GM12878 (cell line): ENCODE results near the gene NELL1. TPM values are rescaled to one million over a fixed set of nuclear protein-coding genes. Genes with fewer than 3 reads are reported as not detected.

Experiments
- ATAC-seq: fragments of 200-7000 bp; cut with Tn5 transposase; 3 replicates; pipeline ENCODE4 v1.9.1; 2020; ENCODE audit warnings: mild to moderate bottlenecking, moderate library complexity
- BruUV-seq: library from RNA; stranded (reverse); fragments of 400-500 nt; replicated peaks from 2 replicates; lab custom pipeline; 2021; lab: Mats Ljungman, UMichigan
- CTCF ChIA-PET: fragments of 300-600 bp; sonication (Branson Sonifier 250); formaldehyde crosslinking; extraction: SDS; loops from one replicate; lab custom pipeline; 2021; ENCODE audit warnings: inconsistent platforms; lab: Yijun Ruan, JAX
- POLR2A ChIA-PET: fragments of 350-600 bp; formaldehyde crosslinking; extraction: SDS; loops from one replicate; lab custom pipeline; 2021; ENCODE audit warnings: inconsistent platforms; lab: Charles Lee
- RAD21 ChIA-PET: fragments of 300-600 bp; sonication (Branson Sonifier 250); formaldehyde crosslinking; loops from one replicate; lab custom pipeline; 2023; ENCODE audit warnings: antibody characterized with exemption; ENCODE audit not compliant: unreplicated experiment; lab: Charles Lee
- SMC1A ChIA-PET: fragments of 300-600 bp; sonication (Branson Sonifier 250); formaldehyde crosslinking; loops from one replicate; lab custom pipeline; 2023; ENCODE audit not compliant: unreplicated experiment, uncharacterized antibody; lab: Charles Lee
- DNase-seq: peaks from one replicate; pipeline ENCODE4 v3.0.0-alpha.2; 2011; ENCODE audit warnings: low read depth, low spot score
- FAIRE-seq: peaks from 3 replicates; lab custom pipeline; 2011; peaks lifted over from hg19 to GRCh38; lab: Jason Lieb, UNC
- H2AFZ ChIP-seq: 2 replicates; pipeline ENCODE4 v1.6.0; 2011; ENCODE audit warnings: low read depth, low read length, control low read depth; ENCODE audit not compliant: control insufficient read depth
- H3K27ac ChIP-seq: 2 replicates; pipeline ENCODE4 v1.5.1; 2011; ENCODE audit warnings: control low read depth; ENCODE audit not compliant: control insufficient read depth, insufficient read depth
- H3K27me3 ChIP-seq, 2 experiments: replicated peaks in 1 of 2; 2 replicates each; pipeline versions ENCODE4 v1.6.0 to v1.6.1; 2011; ENCODE audit warnings: low read length in 1 of 2; ENCODE audit not compliant: control insufficient read depth in 2 of 2, insufficient read depth in 2 of 2
- H3K36me3 ChIP-seq, 2 experiments: 2 replicates each; pipeline ENCODE4 v1.5.1; 2011; ENCODE audit warnings: low read length in 1 of 2; ENCODE audit not compliant: control insufficient read depth in 2 of 2, insufficient read depth in 2 of 2
- H3K4me1 ChIP-seq: 2 replicates; pipeline ENCODE4 v1.6.1; 2011; ENCODE audit warnings: mild to moderate bottlenecking, low read length, moderate library complexity, mixed read lengths; ENCODE audit not compliant: control insufficient read depth, insufficient read depth
- H3K4me2 ChIP-seq: 2 replicates; pipeline ENCODE4 v1.6.0; 2011; ENCODE audit warnings: control low read depth; ENCODE audit not compliant: control insufficient read depth, insufficient read depth
- H3K4me3 ChIP-seq: fragments of 200-600 bp; sonication (generic); 2 replicates; pipeline ENCODE4 v1.5.1; 2016
- H3K79me2 ChIP-seq: 2 replicates; pipeline ENCODE4 v1.6.0; 2011; ENCODE audit warnings: low read length; ENCODE audit not compliant: control insufficient read depth, insufficient read depth
- H3K9ac ChIP-seq: 2 replicates; pipeline ENCODE4 v1.8.0; 2011; ENCODE audit warnings: low read length, control low read depth, mixed read lengths; ENCODE audit not compliant: control insufficient read depth, insufficient read depth
- H3K9me3 ChIP-seq: replicated peaks from 3 replicates; pipeline ENCODE4 v1.5.1; 2011; ENCODE audit warnings: mild to moderate bottlenecking, low read length; ENCODE audit not compliant: control insufficient read depth, insufficient read depth
- H4K20me1 ChIP-seq: 2 replicates; pipeline ENCODE4 v1.6.0; 2011; ENCODE audit not compliant: control insufficient read depth, insufficient read depth
- BMI1 ChIP-seq: fragments of 450-650 bp; IDR thresholded peaks from 2 replicates; pipeline ENCODE4 v1.6.1; 2016; ENCODE audit warnings: mild to moderate bottlenecking, moderate library complexity, borderline replicate concordance
- FOXM1 ChIP-seq: IDR thresholded peaks from 2 replicates; pipeline ENCODE4 v1.6.1; 2012; ENCODE audit warnings: low read depth, mild to moderate bottlenecking, inconsistent platforms, low read length, moderate library complexity
- JUNB ChIP-seq: IDR thresholded peaks from 2 replicates; pipeline ENCODE4 v1.6.1; 2016; ENCODE audit warnings: antibody characterized with exemption, mild to moderate bottlenecking
- MYB ChIP-seq: fragments of 150-350 bp; IDR thresholded peaks from 2 replicates; pipeline ENCODE4 v1.6.1; 2014; ENCODE audit warnings: mild to moderate bottlenecking, low read depth, low read length, borderline replicate concordance
- NFYA ChIP-seq: IDR thresholded peaks from 2 replicates; pipeline ENCODE4 v1.6.1; 2011; ENCODE audit warnings: low read depth, mild to moderate bottlenecking, low read length, improper control_type of control experiment, borderline replicate concordance
- NRF1 ChIP-seq: conservative IDR thresholded peaks from 2 replicates; pipeline ENCODE4 v1.6.1; 2011; ENCODE audit warnings: mild to moderate bottlenecking, low read depth, low read length, improper control_type of control experiment
- POLR2A ChIP-seq: IDR thresholded peaks from 2 replicates; pipeline ENCODE4 v1.6.1; 2011; ENCODE audit warnings: low read depth, mild to moderate bottlenecking, low read length
- RB1 ChIP-seq: fragments of 450-650 bp; formaldehyde crosslinking; IDR thresholded peaks from 2 replicates; pipeline ENCODE4 v1.6.1; 2017; ENCODE audit warnings: mild to moderate bottlenecking, borderline replicate concordance
- SIX5 ChIP-seq: IDR thresholded peaks from 2 replicates; pipeline ENCODE4 v1.6.1; 2011; ENCODE audit warnings: mild to moderate bottlenecking, low read depth, low read length, moderate library complexity; ENCODE audit not compliant: severe bottlenecking
- TCF7 ChIP-seq: IDR thresholded peaks from 2 replicates; pipeline ENCODE4 v1.6.1; 2014; ENCODE audit warnings: antibody characterized with exemption, borderline replicate concordance
- ZBED1 ChIP-seq: IDR thresholded peaks from 2 replicates; pipeline ENCODE4 v1.6.1; 2016; ENCODE audit warnings: borderline replicate concordance
- ZNF207 ChIP-seq: fragments of 450-650 bp; IDR thresholded peaks from 2 replicates; pipeline ENCODE4 v1.6.1; 2014; ENCODE audit warnings: antibody characterized with exemption, mild to moderate bottlenecking, borderline replicate concordance
- WGBS: methylation state at CpG from one replicate; pipeline ENCODE4 v1.1.6; 2016; ENCODE audit warnings: low lambda C conversion rate; ENCODE audit not compliant: insufficient replicate concordance, insufficient coverage; ENCODE audit errors: missing lambda C conversion rate; 5-methylcytosine and 5-hydroxymethylcytosine counted together
- in situ Hi-C: fragments of 300-500 bp; cut with MboI; formaldehyde crosslinking; loops from 9 replicates; pipeline ENCODE4 v1.14.3; 2018; ENCODE audit warnings: mixed read lengths
- intact Hi-C: fragments of 100-400 bp; cut with micrococcal nuclease; formaldehyde crosslinking; loops from one replicate; pipeline ENCODE4 v1.14.2; 2022; ENCODE audit not compliant: unreplicated experiment
- polyA plus RNA-seq, 11 experiments: library from polyadenylated mRNA; depleted of rRNA in 4 of 11; unstranded in 6 of 11; stranded (reverse) in 5 of 11; fragments of >200 nt; fragmentation: Nextera tagmentation in 4 of 11; fragmentation: Illumina TruSeq in 1 of 11; extraction: Ambion mirVana in 4 of 11; extraction: Trizol in 1 of 11; gene quantifications; 1 replicate in 1 of 11; 2 replicates in 10 of 11; pipeline versions ENCODE4 v1.2.1 to v1.2.3, GENCODE V29; 2011 to 2016; ENCODE audit warnings: inconsistent platforms in 2 of 11, missing spikeins in 2 of 11, low read depth in 1 of 11
- total RNA-seq, 4 experiments: library from RNA; depleted of rRNA in 3 of 4; stranded (reverse); fragments of >200 nt in 3 of 4; fragmentation: Illumina TruSeq in 1 of 4; extraction: Trizol in 1 of 4; gene quantifications; 2 replicates each; pipeline versions ENCODE4 v1.2.1 to v1.2.3, GENCODE V29; 2013 to 2021
- TF ChIP-seq, protein P1 (sequence below): fragments of 450-650 bp; IDR thresholded peaks from 2 replicates; pipeline ENCODE4 v1.6.1; 2017; ENCODE audit warnings: mild to moderate bottlenecking, low read depth, inconsistent platforms; ENCODE audit not compliant: poor library complexity, severe bottlenecking
- TF ChIP-seq, protein P2 (sequence below): IDR thresholded peaks from 2 replicates; pipeline ENCODE4 v1.6.1; 2012; ENCODE audit warnings: mild to moderate bottlenecking, low read depth, low read length

The NELL1 gene
- total and polyA plus RNA-seq, 10 of the 15 experiments (the other 5 are each of a cell fraction or from before 2014, with no cell fraction given) = 0.02 to 0.12 TPM; not detected in 8

DNA sequence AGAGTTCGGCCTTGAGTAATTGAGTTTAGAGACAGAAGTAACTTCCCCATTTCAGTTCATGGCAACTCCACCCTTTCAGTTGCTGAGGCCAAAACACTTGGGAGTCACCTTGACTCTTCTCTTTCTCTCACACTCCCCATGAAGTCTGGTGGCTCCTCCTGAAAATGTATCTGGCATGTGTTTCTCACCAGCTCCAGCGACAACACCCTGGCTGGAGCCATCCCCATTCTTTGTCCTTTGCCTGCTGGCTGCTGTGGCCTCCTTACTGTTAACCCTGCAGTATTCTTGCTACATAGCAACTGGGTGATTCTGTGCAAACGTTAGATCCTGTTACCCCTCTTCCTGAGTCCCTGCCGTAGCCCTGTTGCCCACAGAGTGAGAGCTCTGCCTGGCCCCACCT, 46.1 kb upstream of the NELL1 start:
- Histone ChIP-seq H3K4me1 (no peaks in the 10 kb centered on the region), H3K27me3 (peaks cover 0 to 8% of the 10 kb centered on the region in 2 experiments; a peak in 2 of 4 replicates), H2AFZ (no peak overlapping the region), H3K9me3 (no peaks in the 10 kb centered on the region), H3K27ac (no peak overlapping the region), H3K4me3 (no peak overlapping the region), H3K4me2 (no peak overlapping the region), H3K36me3 (no peaks in the 10 kb centered on the region), H3K9ac (no peak overlapping the region), H3K79me2 (no peaks in the 10 kb centered on the region), H4K20me1 (no peaks in the 10 kb centered on the region)
- in situ Hi-C loops (no loop called here), intact Hi-C loops (no loop called here)
- TF ChIP-seq POLR2A = no peak
- TF ChIP-seq RB1 = no peak
- TF ChIP-seq SIX5 = no peak
- TF ChIP-seq NFYA = no peak
- TF ChIP-seq, protein P1, sequence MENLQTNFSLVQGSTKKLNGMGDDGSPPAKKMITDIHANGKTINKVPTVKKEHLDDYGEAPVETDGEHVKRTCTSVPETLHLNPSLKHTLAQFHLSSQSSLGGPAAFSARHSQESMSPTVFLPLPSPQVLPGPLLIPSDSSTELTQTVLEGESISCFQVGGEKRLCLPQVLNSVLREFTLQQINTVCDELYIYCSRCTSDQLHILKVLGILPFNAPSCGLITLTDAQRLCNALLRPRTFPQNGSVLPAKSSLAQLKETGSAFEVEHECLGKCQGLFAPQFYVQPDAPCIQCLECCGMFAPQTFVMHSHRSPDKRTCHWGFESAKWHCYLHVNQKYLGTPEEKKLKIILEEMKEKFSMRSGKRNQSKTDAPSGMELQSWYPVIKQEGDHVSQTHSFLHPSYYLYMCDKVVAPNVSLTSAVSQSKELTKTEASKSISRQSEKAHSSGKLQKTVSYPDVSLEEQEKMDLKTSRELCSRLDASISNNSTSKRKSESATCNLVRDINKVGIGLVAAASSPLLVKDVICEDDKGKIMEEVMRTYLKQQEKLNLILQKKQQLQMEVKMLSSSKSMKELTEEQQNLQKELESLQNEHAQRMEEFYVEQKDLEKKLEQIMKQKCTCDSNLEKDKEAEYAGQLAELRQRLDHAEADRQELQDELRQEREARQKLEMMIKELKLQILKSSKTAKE = no peak
- no peak for TF ChIP-seq BMI1
- TF ChIP-seq ZBED1 = no peak
- no peak for TF ChIP-seq TCF7
- TF ChIP-seq MYB = no peak
- TF ChIP-seq ZNF207 = no peak
- no peak for TF ChIP-seq FOXM1
- no peak for TF ChIP-seq JUNB
- no peak for TF ChIP-seq NRF1
- TF ChIP-seq, protein P2, sequence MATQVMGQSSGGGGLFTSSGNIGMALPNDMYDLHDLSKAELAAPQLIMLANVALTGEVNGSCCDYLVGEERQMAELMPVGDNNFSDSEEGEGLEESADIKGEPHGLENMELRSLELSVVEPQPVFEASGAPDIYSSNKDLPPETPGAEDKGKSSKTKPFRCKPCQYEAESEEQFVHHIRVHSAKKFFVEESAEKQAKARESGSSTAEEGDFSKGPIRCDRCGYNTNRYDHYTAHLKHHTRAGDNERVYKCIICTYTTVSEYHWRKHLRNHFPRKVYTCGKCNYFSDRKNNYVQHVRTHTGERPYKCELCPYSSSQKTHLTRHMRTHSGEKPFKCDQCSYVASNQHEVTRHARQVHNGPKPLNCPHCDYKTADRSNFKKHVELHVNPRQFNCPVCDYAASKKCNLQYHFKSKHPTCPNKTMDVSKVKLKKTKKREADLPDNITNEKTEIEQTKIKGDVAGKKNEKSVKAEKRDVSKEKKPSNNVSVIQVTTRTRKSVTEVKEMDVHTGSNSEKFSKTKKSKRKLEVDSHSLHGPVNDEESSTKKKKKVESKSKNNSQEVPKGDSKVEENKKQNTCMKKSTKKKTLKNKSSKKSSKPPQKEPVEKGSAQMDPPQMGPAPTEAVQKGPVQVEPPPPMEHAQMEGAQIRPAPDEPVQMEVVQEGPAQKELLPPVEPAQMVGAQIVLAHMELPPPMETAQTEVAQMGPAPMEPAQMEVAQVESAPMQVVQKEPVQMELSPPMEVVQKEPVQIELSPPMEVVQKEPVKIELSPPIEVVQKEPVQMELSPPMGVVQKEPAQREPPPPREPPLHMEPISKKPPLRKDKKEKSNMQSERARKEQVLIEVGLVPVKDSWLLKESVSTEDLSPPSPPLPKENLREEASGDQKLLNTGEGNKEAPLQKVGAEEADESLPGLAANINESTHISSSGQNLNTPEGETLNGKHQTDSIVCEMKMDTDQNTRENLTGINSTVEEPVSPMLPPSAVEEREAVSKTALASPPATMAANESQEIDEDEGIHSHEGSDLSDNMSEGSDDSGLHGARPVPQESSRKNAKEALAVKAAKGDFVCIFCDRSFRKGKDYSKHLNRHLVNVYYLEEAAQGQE = no peak
- no TSS peak for BruUV-seq
- ChIA-PET RAD21 (interaction anchor here (0.5 kb wide), 1 partner anchor 866 kb away, joined by 3 read pairs; no protein-coding TSS in a partner anchor), POLR2A (no interaction called here), CTCF (interaction anchor here (0.6 to 0.9 kb wide), 3 partner anchors 14 to 60 kb away, joined by 3 read pairs; no protein-coding TSS in a partner anchor), SMC1A (no interaction called here)
- no peak for ATAC-seq
- WGBS = 7% methylated on average over 4 of the region's 4 CpGs
- no peak for DNase-seq
- no peak for FAIRE-seq
